ENCODE measurements around the gene EXOC4.

The EXOC4 gene

GRCh38 chr7:133883591-133883990 lies 630.7 kb downstream of the EXOC4 start:
- Histone ChIP-seq H3K23ac (ENCODE audit: low read depth, low read length, poor library complexity) (no peak overlapping the region), H3K27ac (replicated peaks; ENCODE audit: low read length) (no peak overlapping the region), H3K4me3 (ENCODE audit: low read length in 2 of 2) (no peak overlapping the region), H2AFZ (ENCODE audit: low read length) (no peak overlapping the region), H2BK15ac (ENCODE audit: low read length) (no peak overlapping the region), H3K4me2 (ENCODE audit: insufficient read depth, low read length, poor library complexity, severe bottlenecking) (no peak overlapping the region), H3K27me3 (ENCODE audit: control insufficient read depth in 3 of 3, insufficient read depth in 3 of 3, low read depth in 1 of 3, low read length in 3 of 3) (no peaks in the 10 kb centered on the region), H3K4me1 (ENCODE audit: control insufficient read depth in 2 of 2, insufficient read depth in 1 of 2, low read depth in 1 of 2, low read length in 2 of 2) (peaks cover 0 to 5% of the 10 kb centered on the region in 2 donors), H4K91ac (ENCODE audit: low read depth, low read length, poor library complexity) (no peak overlapping the region), H3K14ac (ENCODE audit: low read length) (no peak overlapping the region), H2BK120ac (ENCODE audit: low read depth, low read length) (no peak overlapping the region), H3K9ac (ENCODE audit: low read depth, low read length, poor library complexity) (no peak overlapping the region), H4K8ac (ENCODE audit: low read depth, low read length) (no peak overlapping the region), H3K4ac (ENCODE audit: low read length) (no peak overlapping the region), H3K36me3 (replicated peaks in 1 of 2; ENCODE audit: control insufficient read depth in 2 of 2, insufficient read depth in 2 of 2, low read length in 2 of 2) (no peaks in the 10 kb centered on the region), H2AK5ac (ENCODE audit: low read depth, low read length) (no peak overlapping the region), H2BK12ac (ENCODE audit: low read length) (no peak overlapping the region), H3K9me3 (replicated peaks in 1 of 2; ENCODE audit: control insufficient read depth in 2 of 2, insufficient read depth in 1 of 2, low read depth in 1 of 2, low read length in 2 of 2) (no peaks in the 10 kb centered on the region), H3K18ac (ENCODE audit: low read length) (no peak overlapping the region), H2BK5ac (ENCODE audit: low read length) (no peak overlapping the region), H3K79me1 (ENCODE audit: low read depth, low read length) (no peaks in the 10 kb centered on the region)
- DNase-seq (ENCODE audit: low spot score): no peak
- no CpG with 5 or more reads among the region's 3 CpGs for WGBS, 2 donors (ENCODE audit: extremely low coverage in 2 of 2, insufficient read length in 2 of 2, insufficient replicate concordance in 1 of 2)

- H2AK5ac ChIP-seq (ENCODE audit: low read depth, low read length): no peak overlapping the region
- H3K4me1 ChIP-seq (ENCODE audit: control insufficient read depth in 2 of 2, insufficient read depth in 1 of 2, low read depth in 1 of 2, low read length in 2 of 2): peaks cover 0 to 5% of the 10 kb centered on the region in 2 donors
- no peaks in the 10 kb centered on the region for H3K36me3 ChIP-seq (replicated peaks in 1 of 2; ENCODE audit: control insufficient read depth in 2 of 2, insufficient read depth in 2 of 2, low read length in 2 of 2)
- no peak overlapping the region for H3K4ac ChIP-seq (ENCODE audit: low read length)
- no peak overlapping the region for H2BK120ac ChIP-seq (ENCODE audit: low read depth, low read length)
- DNase-seq (ENCODE audit: low spot score): no peak
- H3K14ac ChIP-seq (ENCODE audit: low read length): no peak overlapping the region
- H2BK15ac ChIP-seq (ENCODE audit: low read length): no peak overlapping the region
- H2BK5ac ChIP-seq (ENCODE audit: low read length): no peak overlapping the region
- H3K9ac ChIP-seq (ENCODE audit: low read depth, low read length, poor library complexity): no peak overlapping the region
- no peak overlapping the region for H3K4me2 ChIP-seq (ENCODE audit: insufficient read depth, low read length, poor library complexity, severe bottlenecking)
- no CpG with 5 or more reads among the region's 5 CpGs for WGBS, 2 donors (ENCODE audit: extremely low coverage in 2 of 2, insufficient read length in 2 of 2, insufficient replicate concordance in 1 of 2)
- H3K18ac ChIP-seq (ENCODE audit: low read length): no peak overlapping the region
- no peaks in the 10 kb centered on the region for H3K79me1 ChIP-seq (ENCODE audit: low read depth, low read length)
- no peak overlapping the region for H4K91ac ChIP-seq (ENCODE audit: low read depth, low read length, poor library complexity)
- no peak overlapping the region for H2AFZ ChIP-seq (ENCODE audit: low read length)
- H3K9me3 ChIP-seq (replicated peaks in 1 of 2; ENCODE audit: control insufficient read depth in 2 of 2, insufficient read depth in 1 of 2, low read depth in 1 of 2, low read length in 2 of 2): no peaks in the 10 kb centered on the region
- no peak overlapping the region for H3K27ac ChIP-seq (replicated peaks; ENCODE audit: low read length)
- no peak overlapping the region for H4K8ac ChIP-seq (ENCODE audit: low read depth, low read length)
- H3K27me3 ChIP-seq (ENCODE audit: control insufficient read depth in 3 of 3, insufficient read depth in 3 of 3, low read depth in 1 of 3, low read length in 3 of 3): no peaks in the 10 kb centered on the region
- no peak overlapping the region for H3K23ac ChIP-seq (ENCODE audit: low read depth, low read length, poor library complexity)
- no peak overlapping the region for H2BK12ac ChIP-seq (ENCODE audit: low read length)
- no peak overlapping the region for H3K4me3 ChIP-seq (ENCODE audit: low read length in 2 of 2)
Observed at GRCh38 chr7:133885213-133885612, 632.3 kb downstream of the EXOC4 start.

- no peaks in the 10 kb centered on the region for H3K79me1 ChIP-seq (ENCODE audit: low read depth, low read length)
Observed at GRCh38 chr7:133886086-133886485, 633.2 kb downstream of the EXOC4 start.

GRCh38 chr7:133886797-133887196 lies 633.9 kb downstream of the EXOC4 start:
- H3K4me1 ChIP-seq (ENCODE audit: control insufficient read depth in 2 of 2, insufficient read depth in 1 of 2, low read depth in 1 of 2, low read length in 2 of 2): peaks cover 0 to 5% of the 10 kb centered on the region in 2 donors
- no CpG with 5 or more reads among the region's 2 CpGs for WGBS, 2 donors (ENCODE audit: extremely low coverage in 2 of 2, insufficient read length in 2 of 2, insufficient replicate concordance in 1 of 2)

More at GRCh38 chr7:133886086-133886485, 633.2 kb downstream of the EXOC4 start:
- Histone ChIP-seq H3K18ac (ENCODE audit: low read length) (no peak overlapping the region), H3K36me3 (replicated peaks in 1 of 2; ENCODE audit: control insufficient read depth in 2 of 2, insufficient read depth in 2 of 2, low read length in 2 of 2) (no peaks in the 10 kb centered on the region), H3K14ac (ENCODE audit: low read length) (no peak overlapping the region), H4K91ac (ENCODE audit: low read depth, low read length, poor library complexity) (no peak overlapping the region), H3K4me2 (ENCODE audit: insufficient read depth, low read length, poor library complexity, severe bottlenecking) (no peak overlapping the region), H3K4me1 (ENCODE audit: control insufficient read depth in 2 of 2, insufficient read depth in 1 of 2, low read depth in 1 of 2, low read length in 2 of 2) (peaks cover 0 to 5% of the 10 kb centered on the region in 2 donors), H3K4ac (ENCODE audit: low read length) (no peak overlapping the region), H2BK120ac (ENCODE audit: low read depth, low read length) (no peak overlapping the region), H3K9me3 (replicated peaks in 1 of 2; ENCODE audit: control insufficient read depth in 2 of 2, insufficient read depth in 1 of 2, low read depth in 1 of 2, low read length in 2 of 2) (no peaks in the 10 kb centered on the region), H3K27me3 (ENCODE audit: control insufficient read depth in 3 of 3, insufficient read depth in 3 of 3, low read depth in 1 of 3, low read length in 3 of 3) (no peaks in the 10 kb centered on the region), H3K9ac (ENCODE audit: low read depth, low read length, poor library complexity) (no peak overlapping the region), H2BK12ac (ENCODE audit: low read length) (no peak overlapping the region), H2BK15ac (ENCODE audit: low read length) (no peak overlapping the region), H3K23ac (ENCODE audit: low read depth, low read length, poor library complexity) (no peak overlapping the region), H3K27ac (replicated peaks; ENCODE audit: low read length) (no peak overlapping the region), H2AFZ (ENCODE audit: low read length) (no peak overlapping the region), H2BK5ac (ENCODE audit: low read length) (no peak overlapping the region), H4K8ac (ENCODE audit: low read depth, low read length) (no peak overlapping the region), H3K4me3 (ENCODE audit: low read length in 2 of 2) (no peak overlapping the region), H2AK5ac (ENCODE audit: low read depth, low read length) (no peak overlapping the region)
- WGBS, 2 donors (ENCODE audit: extremely low coverage in 2 of 2, insufficient read length in 2 of 2, insufficient replicate concordance in 1 of 2): no CpG with 5 or more reads among the region's 3 CpGs
- no peak for DNase-seq (ENCODE audit: low spot score)

More at GRCh38 chr7:133886797-133887196, 633.9 kb downstream of the EXOC4 start:
- H3K36me3 ChIP-seq (replicated peaks in 1 of 2; ENCODE audit: control insufficient read depth in 2 of 2, insufficient read depth in 2 of 2, low read length in 2 of 2): no peaks in the 10 kb centered on the region
- no peak overlapping the region for H2BK15ac ChIP-seq (ENCODE audit: low read length)
- H3K27ac ChIP-seq (replicated peaks; ENCODE audit: low read length): no peak overlapping the region
- no peak overlapping the region for H2BK12ac ChIP-seq (ENCODE audit: low read length)
- H3K4ac ChIP-seq (ENCODE audit: low read length): no peak overlapping the region
- no peak overlapping the region for H4K8ac ChIP-seq (ENCODE audit: low read depth, low read length)
- no peak overlapping the region for H3K14ac ChIP-seq (ENCODE audit: low read length)
- no peak overlapping the region for H3K18ac ChIP-seq (ENCODE audit: low read length)
- H2AFZ ChIP-seq (ENCODE audit: low read length): no peak overlapping the region
- H3K23ac ChIP-seq (ENCODE audit: low read depth, low read length, poor library complexity): no peak overlapping the region
- no peak overlapping the region for H2BK120ac ChIP-seq (ENCODE audit: low read depth, low read length)
- no peak for DNase-seq (ENCODE audit: low spot score)
- no peak overlapping the region for H2AK5ac ChIP-seq (ENCODE audit: low read depth, low read length)
- no peak overlapping the region for H3K9ac ChIP-seq (ENCODE audit: low read depth, low read length, poor library complexity)
- no peak overlapping the region for H3K4me3 ChIP-seq (ENCODE audit: low read length in 2 of 2)
- no peak overlapping the region for H4K91ac ChIP-seq (ENCODE audit: low read depth, low read length, poor library complexity)
- no peaks in the 10 kb centered on the region for H3K9me3 ChIP-seq (replicated peaks in 1 of 2; ENCODE audit: control insufficient read depth in 2 of 2, insufficient read depth in 1 of 2, low read depth in 1 of 2, low read length in 2 of 2)
- H2BK5ac ChIP-seq (ENCODE audit: low read length): no peak overlapping the region
- H3K27me3 ChIP-seq (ENCODE audit: control insufficient read depth in 3 of 3, insufficient read depth in 3 of 3, low read depth in 1 of 3, low read length in 3 of 3): no peaks in the 10 kb centered on the region
- H3K4me2 ChIP-seq (ENCODE audit: insufficient read depth, low read length, poor library complexity, severe bottlenecking): no peak overlapping the region
- no peaks in the 10 kb centered on the region for H3K79me1 ChIP-seq (ENCODE audit: low read depth, low read length)
